Liver (tissue), 9 donors: ENCODE measurements around the gene TNFRSF17. TPM values are rescaled to one million over a fixed set of nuclear protein-coding genes. Genes with fewer than 3 reads are reported as not detected.

ENCODE experiments used
- DNase-seq: peaks from one replicate; pipeline ENCODE4 v3.0.0-alpha.2; 2017; ENCODE audit warnings: low spot score
- H3K27ac ChIP-seq, 2 donors: one replicate each; pipeline ENCODE4 v1.7.0; 2013; ENCODE audit warnings: inconsistent platforms in 2 of 2, low read length in 2 of 2, control low read depth in 1 of 2, low read depth in 1 of 2, mild to moderate bottlenecking in 1 of 2
- H3K27me3 ChIP-seq, 4 donors: one replicate each; pipeline versions ENCODE4 v1.6.1 to v1.7.0; 2013; ENCODE audit warnings: low read length in 3 of 4, inconsistent platforms in 1 of 4, mild to moderate bottlenecking in 1 of 4, moderate library complexity in 1 of 4; ENCODE audit not compliant: control insufficient read depth in 4 of 4, insufficient read depth in 4 of 4
- H3K36me3 ChIP-seq, 4 donors: one replicate each; pipeline versions ENCODE4 v1.6.1 to v1.7.0; 2013; ENCODE audit warnings: low read length in 3 of 4, mild to moderate bottlenecking in 3 of 4, low read depth in 1 of 4, moderate library complexity in 1 of 4; ENCODE audit not compliant: control insufficient read depth in 4 of 4, insufficient read depth in 3 of 4
- H3K4me1 ChIP-seq, 4 donors: one replicate each; pipeline versions ENCODE4 v1.6.1 to v1.7.0; 2013; ENCODE audit warnings: low read length in 3 of 4, mild to moderate bottlenecking in 3 of 4, moderate library complexity in 1 of 4; ENCODE audit not compliant: control insufficient read depth in 4 of 4, insufficient read depth in 4 of 4
- H3K4me3 ChIP-seq, 3 donors: one replicate each; pipeline versions ENCODE4 v1.6.1 to v1.7.0; 2013; ENCODE audit warnings: low read length in 3 of 3, control low read depth in 1 of 3, low read depth in 1 of 3, mild to moderate bottlenecking in 1 of 3
- H3K9ac ChIP-seq, 2 donors: one replicate each; pipeline ENCODE4 v1.7.0; 2013; ENCODE audit warnings: low read length in 2 of 2, mild to moderate bottlenecking in 2 of 2, moderate library complexity in 2 of 2, control low read depth in 1 of 2, low read depth in 1 of 2
- H3K9me3 ChIP-seq, 4 donors: one replicate each; pipeline versions ENCODE4 v1.6.1 to v1.7.0; 2013; ENCODE audit warnings: low read length in 3 of 4; ENCODE audit not compliant: control insufficient read depth in 4 of 4
- FOXA1 ChIP-seq: IDR thresholded peaks from 2 replicates; pipeline ENCODE4 v1.6.1; 2016; ENCODE audit warnings: antibody characterized with exemption
- FOXA2 ChIP-seq: IDR thresholded peaks from 2 replicates; pipeline ENCODE4 v1.6.1; 2016; ENCODE audit warnings: antibody characterized with exemption
- GABPA ChIP-seq, 2 donors: IDR thresholded peaks in 1 of 2; conservative IDR thresholded peaks in 1 of 2; 2 replicates each; pipeline ENCODE4 v1.6.1; 2016; ENCODE audit warnings: antibody characterized with exemption in 2 of 2, mild to moderate bottlenecking in 1 of 2, moderate library complexity in 1 of 2
- HNF4G ChIP-seq: IDR thresholded peaks from 2 replicates; pipeline ENCODE4 v1.6.1; 2016; ENCODE audit warnings: antibody characterized with exemption
- JUND ChIP-seq, 2 donors: IDR thresholded peaks; 2 replicates each; pipeline ENCODE4 v1.6.1; 2016; ENCODE audit warnings: antibody characterized with exemption in 2 of 2
- NR2F2 ChIP-seq: IDR thresholded peaks from 2 replicates; pipeline ENCODE4 v1.6.1; 2016; ENCODE audit warnings: antibody characterized with exemption
- RAD21 ChIP-seq, 2 donors: IDR thresholded peaks; 2 replicates each; pipeline ENCODE4 v1.6.1; 2016; ENCODE audit warnings: antibody characterized with exemption in 2 of 2, mild to moderate bottlenecking in 2 of 2
- RXRA ChIP-seq, 2 donors: IDR thresholded peaks; 2 replicates each; pipeline ENCODE4 v1.6.1; 2017 to 2018; ENCODE audit warnings: antibody characterized with exemption in 2 of 2, mild to moderate bottlenecking in 1 of 2
- SP1 ChIP-seq: IDR thresholded peaks from 2 replicates; pipeline ENCODE4 v1.6.1; 2018; ENCODE audit warnings: antibody characterized with exemption, mild to moderate bottlenecking
- TAF1 ChIP-seq: conservative IDR thresholded peaks from 2 replicates; pipeline ENCODE4 v1.6.1; 2016; ENCODE audit warnings: antibody characterized with exemption, mild to moderate bottlenecking
- YY1 ChIP-seq: IDR thresholded peaks from 2 replicates; pipeline ENCODE4 v1.6.1; 2016; ENCODE audit warnings: antibody characterized with exemption, mild to moderate bottlenecking
- WGBS: extraction: QIAGEN DNeasy Blood & Tissue Kit; methylation state at CpG from one replicate; pipeline ENCODE4 v1.1.7; 2013; 5-methylcytosine and 5-hydroxymethylcytosine counted together
- polyA plus RNA-seq, 2 donors: library from polyadenylated mRNA; stranded (reverse) in 1 of 2; unstranded in 1 of 2; fragments of 200-250 nt in 1 of 2; fragments of >200 nt in 1 of 2; fragmentation: Nextera tagmentation in 1 of 2; extraction: Ambion mirVana in 1 of 2; gene quantifications; one replicate each; pipeline versions ENCODE4 v1.2.1 to v1.2.3, GENCODE V29; 2013 to 2015
- total RNA-seq, 2 donors: library from RNA; depleted of rRNA; stranded (reverse); fragments of >200 nt; gene quantifications; one replicate each; pipeline ENCODE4 v1.2.3, GENCODE V29; 2014
- TF ChIP-seq, protein P1 (sequence below): IDR thresholded peaks from 2 replicates; pipeline ENCODE4 v1.6.1; 2016; ENCODE audit warnings: antibody characterized with exemption
- TF ChIP-seq, protein P2 (sequence below): IDR thresholded peaks from 2 replicates; pipeline ENCODE4 v1.6.1; 2016; ENCODE audit warnings: antibody characterized with exemption
- TF ChIP-seq, protein P3 (sequence below): IDR thresholded peaks from 2 replicates; pipeline ENCODE4 v1.6.1; 2016; ENCODE audit warnings: antibody characterized with exemption
- TF ChIP-seq, protein P4 (sequence below): fragments of 150-350 bp; IDR thresholded peaks from 2 replicates; pipeline ENCODE4 v1.5.1; 2017; ENCODE audit warnings: improper control_type of control experiment, low read depth, low read length; ENCODE audit not compliant: missing input control
- donor health status: healthy.
- donor health status: healthy.
- donor health status: healthy.
- donor health status: healthy.
- donor health status: healthy.

Gene TNFRSF17
- total and polyA plus RNA-seq, 4 donors = 0.17 to 2.6 (median 0.28) TPM; not detected in 1

DNA sequence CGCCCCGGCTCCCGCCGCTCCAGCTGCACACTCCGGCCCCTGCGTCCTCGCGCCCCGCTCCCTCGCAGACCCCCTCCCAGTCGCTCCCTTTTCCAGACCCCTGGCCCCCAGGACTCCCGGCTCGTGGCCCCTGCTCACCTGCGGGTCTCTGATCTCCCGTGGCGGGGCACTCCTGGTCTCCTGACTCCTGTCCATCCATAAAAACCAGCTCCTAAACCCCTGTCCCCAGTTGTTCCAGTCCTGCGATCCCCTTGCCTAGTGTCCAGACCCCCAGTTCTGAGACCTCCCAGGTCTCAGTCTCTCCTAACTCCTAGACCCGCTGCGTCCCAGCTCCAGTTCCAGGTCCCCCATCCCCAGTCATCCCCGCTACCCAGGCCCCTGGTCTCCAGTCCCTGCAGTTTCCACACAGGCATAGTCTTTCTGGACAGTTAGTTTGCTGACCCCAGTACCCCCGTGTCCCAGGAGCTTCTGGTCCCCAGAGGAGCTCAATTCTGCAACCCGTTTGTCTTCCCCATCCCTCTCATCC lies 11.9 kb downstream of the TNFRSF17 start:
- Histone ChIP-seq H3K4me3 (peak overlapping the region; percentile 83 to 93 (median 89)), H3K9ac (peak overlapping the region; percentile 87 to 89), H3K27me3 (no peaks in the 10 kb centered on the region), H3K36me3 (peaks cover 0 to 2% (median 0%) of the 10 kb centered on the region in 4 donors), H3K9me3 (no peaks in the 10 kb centered on the region), H3K27ac (peak overlapping the region; percentile 16 to 46), H3K4me1 (peaks cover 2 to 22% (median 19%) of the 10 kb centered on the region in 4 donors)
- DNase-seq = peak; percentile 43
- under 1% methylated on average over 22 of the region's 22 CpGs for WGBS
- TF ChIP-seq, protein P1, sequence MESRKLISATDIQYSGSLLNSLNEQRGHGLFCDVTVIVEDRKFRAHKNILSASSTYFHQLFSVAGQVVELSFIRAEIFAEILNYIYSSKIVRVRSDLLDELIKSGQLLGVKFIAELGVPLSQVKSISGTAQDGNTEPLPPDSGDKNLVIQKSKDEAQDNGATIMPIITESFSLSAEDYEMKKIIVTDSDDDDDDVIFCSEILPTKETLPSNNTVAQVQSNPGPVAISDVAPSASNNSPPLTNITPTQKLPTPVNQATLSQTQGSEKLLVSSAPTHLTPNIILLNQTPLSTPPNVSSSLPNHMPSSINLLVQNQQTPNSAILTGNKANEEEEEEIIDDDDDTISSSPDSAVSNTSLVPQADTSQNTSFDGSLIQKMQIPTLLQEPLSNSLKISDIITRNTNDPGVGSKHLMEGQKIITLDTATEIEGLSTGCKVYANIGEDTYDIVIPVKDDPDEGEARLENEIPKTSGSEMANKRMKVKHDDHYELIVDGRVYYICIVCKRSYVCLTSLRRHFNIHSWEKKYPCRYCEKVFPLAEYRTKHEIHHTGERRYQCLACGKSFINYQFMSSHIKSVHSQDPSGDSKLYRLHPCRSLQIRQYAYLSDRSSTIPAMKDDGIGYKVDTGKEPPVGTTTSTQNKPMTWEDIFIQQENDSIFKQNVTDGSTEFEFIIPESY = no peak
- no peak for TF ChIP-seq FOXA2
- no peak for TF ChIP-seq TAF1
- TF ChIP-seq, protein P2, sequence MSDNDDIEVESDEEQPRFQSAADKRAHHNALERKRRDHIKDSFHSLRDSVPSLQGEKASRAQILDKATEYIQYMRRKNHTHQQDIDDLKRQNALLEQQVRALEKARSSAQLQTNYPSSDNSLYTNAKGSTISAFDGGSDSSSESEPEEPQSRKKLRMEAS = no peak
- TF ChIP-seq FOXA1 = no peak
- TF ChIP-seq, protein P3, sequence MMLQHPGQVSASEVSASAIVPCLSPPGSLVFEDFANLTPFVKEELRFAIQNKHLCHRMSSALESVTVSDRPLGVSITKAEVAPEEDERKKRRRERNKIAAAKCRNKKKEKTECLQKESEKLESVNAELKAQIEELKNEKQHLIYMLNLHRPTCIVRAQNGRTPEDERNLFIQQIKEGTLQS = no peak
- TF ChIP-seq NR2F2 = no peak
- no peak for TF ChIP-seq RXRA (IDR thresholded peaks at IDR 0.05)
- no peak for TF ChIP-seq YY1
- no peak for TF ChIP-seq GABPA (IDR thresholded peaks at IDR 0.05 in 1 of 2, conservative IDR thresholded peaks at IDR 0.05 in 1 of 2)
- TF ChIP-seq, protein P4, sequence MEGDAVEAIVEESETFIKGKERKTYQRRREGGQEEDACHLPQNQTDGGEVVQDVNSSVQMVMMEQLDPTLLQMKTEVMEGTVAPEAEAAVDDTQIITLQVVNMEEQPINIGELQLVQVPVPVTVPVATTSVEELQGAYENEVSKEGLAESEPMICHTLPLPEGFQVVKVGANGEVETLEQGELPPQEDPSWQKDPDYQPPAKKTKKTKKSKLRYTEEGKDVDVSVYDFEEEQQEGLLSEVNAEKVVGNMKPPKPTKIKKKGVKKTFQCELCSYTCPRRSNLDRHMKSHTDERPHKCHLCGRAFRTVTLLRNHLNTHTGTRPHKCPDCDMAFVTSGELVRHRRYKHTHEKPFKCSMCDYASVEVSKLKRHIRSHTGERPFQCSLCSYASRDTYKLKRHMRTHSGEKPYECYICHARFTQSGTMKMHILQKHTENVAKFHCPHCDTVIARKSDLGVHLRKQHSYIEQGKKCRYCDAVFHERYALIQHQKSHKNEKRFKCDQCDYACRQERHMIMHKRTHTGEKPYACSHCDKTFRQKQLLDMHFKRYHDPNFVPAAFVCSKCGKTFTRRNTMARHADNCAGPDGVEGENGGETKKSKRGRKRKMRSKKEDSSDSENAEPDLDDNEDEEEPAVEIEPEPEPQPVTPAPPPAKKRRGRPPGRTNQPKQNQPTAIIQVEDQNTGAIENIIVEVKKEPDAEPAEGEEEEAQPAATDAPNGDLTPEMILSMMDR = no peak
- no peak for TF ChIP-seq JUND (IDR thresholded peaks at IDR 0.05)
- TF ChIP-seq HNF4G = no peak
- no peak for TF ChIP-seq SP1

DNA sequence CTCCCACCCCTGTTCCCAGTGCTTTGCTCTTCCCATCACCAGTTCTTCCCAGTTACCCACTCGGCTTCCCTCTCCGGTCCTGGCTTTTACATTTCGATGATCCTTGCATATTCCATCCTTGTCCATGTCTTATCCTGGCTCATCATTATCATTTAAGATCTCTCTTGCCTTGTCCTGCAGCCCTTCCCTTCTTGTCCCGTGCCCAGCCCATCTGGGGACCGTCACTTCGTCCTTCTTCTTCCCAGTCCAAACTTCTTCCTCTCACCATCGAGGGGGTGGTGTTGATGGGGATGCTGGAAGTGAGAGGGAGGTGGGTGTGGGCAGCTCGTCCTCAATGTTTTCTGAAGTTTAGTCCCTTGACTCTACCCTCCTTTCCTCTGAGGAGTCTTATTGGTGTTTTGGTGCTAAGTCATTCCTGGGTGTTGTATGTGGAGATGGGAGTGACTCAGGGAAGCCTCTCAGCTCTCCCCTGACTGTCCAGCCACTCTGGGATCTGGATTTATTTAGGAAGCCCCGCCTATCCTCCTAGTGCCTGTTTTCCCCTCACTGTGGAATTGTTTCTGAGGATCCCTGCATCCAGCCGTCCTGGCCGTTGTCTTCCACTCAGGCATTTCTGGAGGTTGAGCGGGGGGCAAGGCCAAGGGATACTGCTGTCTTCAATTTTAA lies 12.5 kb downstream of the TNFRSF17 start:
- peak overlapping the region; percentile 87 to 89 for H3K9ac ChIP-seq
- H3K4me1 ChIP-seq = peaks cover 2 to 22% (median 17%) of the 10 kb centered on the region in 4 donors
- WGBS = 44% methylated on average over 12 of the region's 12 CpGs
- peak overlapping the region; percentile 17 to 46 for H3K27ac ChIP-seq
- no peak for DNase-seq
- no peaks in the 10 kb centered on the region for H3K27me3 ChIP-seq
- peaks cover 0 to 2% (median 0%) of the 10 kb centered on the region in 4 donors for H3K36me3 ChIP-seq
- H3K4me3 ChIP-seq = peak overlapping the region; percentile 83 to 93 (median 89)
- no peak for TF ChIP-seq RAD21 (IDR thresholded peaks at IDR 0.05)
- H3K9me3 ChIP-seq = no peaks in the 10 kb centered on the region
